ENCODE measurements around the gene PCDHGC4. TPM values are rescaled to one million over a fixed set of nuclear protein-coding genes. Genes with fewer than 3 reads are reported as not detected.

The PCDHGC4 gene
- total RNA-seq, 1 experiment from 2014 or later, result 4.3 TPM

- Histone ChIP-seq H3K14ac (ENCODE audit: insufficient read depth, low read length) (no peak overlapping the region), H2AFZ (ENCODE audit: low read length) (no peak overlapping the region), H3K4me2 (ENCODE audit: insufficient read depth, insufficient read length, low read length) (no peak overlapping the region), H4K8ac (replicated peaks; ENCODE audit: insufficient read length, low read depth, low read length) (no peak overlapping the region), H2AK5ac (ENCODE audit: insufficient read length, low read length) (no peak overlapping the region), H2BK120ac (ENCODE audit: low read depth, low read length, poor library complexity, severe bottlenecking) (no peak overlapping the region), H2BK15ac (ENCODE audit: low read depth, low read length) (no peak overlapping the region), H3K79me2 (ENCODE audit: insufficient read depth, low read length) (no peaks in the 10 kb centered on the region), H3K4me1 (ENCODE audit: insufficient read depth, low read length) (no peaks in the 10 kb centered on the region; the same call in none of the 2 replicates), H2BK20ac (ENCODE audit: low read depth, low read length, poor library complexity, severe bottlenecking) (no peak overlapping the region), H3T11ph (ENCODE audit: low read length) (no peak overlapping the region), H4K20me1 (ENCODE audit: control insufficient read depth, insufficient read depth, insufficient read length) (no peaks in the 10 kb centered on the region), H3K9me3 (ENCODE audit: control insufficient read depth, low read depth, low read length) (no peaks in the 10 kb centered on the region), H3K27ac (ENCODE audit: insufficient read length, low read depth, low read length) (no peak overlapping the region), H2BK5ac (ENCODE audit: insufficient read length, low read length) (no peak overlapping the region), H3K79me1 (ENCODE audit: insufficient read depth, low read depth, low read length, poor library complexity, severe bottlenecking) (peaks cover 2% of the 10 kb centered on the region), H3K23me2 (ENCODE audit: insufficient read length, low read depth, low read length, poor library complexity, severe bottlenecking) (no peaks in the 10 kb centered on the region), H3K56ac (ENCODE audit: insufficient read length, low read depth, low read length) (no peak overlapping the region), H3K23ac (ENCODE audit: insufficient read length, low read depth, low read length) (no peak overlapping the region), H4K5ac (ENCODE audit: insufficient read length, low read depth, low read length) (no peak overlapping the region), H3K27me3 (ENCODE audit: insufficient read depth, low read length) (no peaks in the 10 kb centered on the region), H3K18ac (ENCODE audit: insufficient read length, low read depth, low read length) (no peak overlapping the region), H4K91ac (ENCODE audit: insufficient read length, low read depth, low read length) (no peak overlapping the region), H3K4ac (ENCODE audit: low read depth, low read length) (no peak overlapping the region), H2BK12ac (ENCODE audit: insufficient read length, low read depth, low read length) (no peak overlapping the region), H3K9ac (ENCODE audit: extremely low read depth, insufficient read length, low read length) (no peak overlapping the region)
- TF ChIP-seq, protein P1, sequence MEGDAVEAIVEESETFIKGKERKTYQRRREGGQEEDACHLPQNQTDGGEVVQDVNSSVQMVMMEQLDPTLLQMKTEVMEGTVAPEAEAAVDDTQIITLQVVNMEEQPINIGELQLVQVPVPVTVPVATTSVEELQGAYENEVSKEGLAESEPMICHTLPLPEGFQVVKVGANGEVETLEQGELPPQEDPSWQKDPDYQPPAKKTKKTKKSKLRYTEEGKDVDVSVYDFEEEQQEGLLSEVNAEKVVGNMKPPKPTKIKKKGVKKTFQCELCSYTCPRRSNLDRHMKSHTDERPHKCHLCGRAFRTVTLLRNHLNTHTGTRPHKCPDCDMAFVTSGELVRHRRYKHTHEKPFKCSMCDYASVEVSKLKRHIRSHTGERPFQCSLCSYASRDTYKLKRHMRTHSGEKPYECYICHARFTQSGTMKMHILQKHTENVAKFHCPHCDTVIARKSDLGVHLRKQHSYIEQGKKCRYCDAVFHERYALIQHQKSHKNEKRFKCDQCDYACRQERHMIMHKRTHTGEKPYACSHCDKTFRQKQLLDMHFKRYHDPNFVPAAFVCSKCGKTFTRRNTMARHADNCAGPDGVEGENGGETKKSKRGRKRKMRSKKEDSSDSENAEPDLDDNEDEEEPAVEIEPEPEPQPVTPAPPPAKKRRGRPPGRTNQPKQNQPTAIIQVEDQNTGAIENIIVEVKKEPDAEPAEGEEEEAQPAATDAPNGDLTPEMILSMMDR (conservative IDR thresholded peaks at IDR 0.05), result no peak
- H3K9me3 Mint-ChIP-seq, result no peaks in the 10 kb centered on the region
- WGBS (ENCODE audit: extremely low coverage, insufficient read length, low lambda C conversion rate), result no CpG with 5 or more reads among the region's 7 CpGs
- no peaks in the 10 kb centered on the region; the same call in 1 of the 2 replicates for H3K27me3 Mint-ChIP-seq (ENCODE audit: low read depth)
- H3K4me1 Mint-ChIP-seq, result peaks cover 16 to 20% of the 10 kb centered on the region in 2 experiments
- H3K27ac Mint-ChIP-seq, result peak overlapping the region in 2 of 3 experiments; percentile 7 to 82; a peak in 4 of 7 replicates
- H3K36me3 Mint-ChIP-seq (ENCODE audit: insufficient read depth in 1 of 3, low read depth in 3 of 3), result peaks cover 34 to 69% (median 60%) of the 10 kb centered on the region in 3 experiments; a peak in 6 of 7 replicates
- DNase-seq, result no peak
- no peak overlapping the region for H3K4me3 Mint-ChIP-seq
Observed at GRCh38 chr5:141525653-141526052, 40.8 kb downstream of the PCDHGC4 start.
